Pancreas (tissue), 10 donors: Measurements from ENCODE around the gene MYH6. TPM values are rescaled to one million over a fixed set of nuclear protein-coding genes. Genes with fewer than 3 reads are reported as not detected.
"Not testable (repeated sequence)": the region's sequence is repeated elsewhere in the genome, so short reads cannot be mapped to it uniquely, and the experiment has no call there.

Experiments
- ATAC-seq, 4 donors: fragments of 200-7000 bp; cut with Tn5 transposase; one replicate each; pipeline versions ENCODE4 v1.8.0 to v1.9.1; 2020; ENCODE audit warnings: mild to moderate bottlenecking in 4 of 4, moderate library complexity in 4 of 4
- DNase-seq, 6 donors: peaks; one replicate each; pipeline ENCODE4 v3.0.0-alpha.2; 2020
- FAIRE-seq: peaks from 2 replicates; lab custom pipeline; 2012; peaks lifted over from hg19 to GRCh38; lab: Jason Lieb, UNC
- H3K27ac ChIP-seq, 4 donors: fragments of 200-600 bp; sonication (generic); 1 replicate in 3 of 4; 2 replicates in 1 of 4; pipeline versions ENCODE4 v1.5.0 to v1.8.0; 2020
- H3K27me3 ChIP-seq, 4 donors: fragments of 200-600 bp; one replicate each; pipeline ENCODE4 v1.8.0; 2021
- H3K36me3 ChIP-seq, 3 donors: fragments of 200-600 bp; sonication (generic) in 1 of 3; one replicate each; pipeline versions ENCODE4 v1.5.0 to v1.8.0; 2020 to 2021
- H3K4me1 ChIP-seq, 3 donors: fragments of 200-600 bp; one replicate each; pipeline ENCODE4 v1.8.0; 2021
- H3K4me3 ChIP-seq, 4 donors: fragments of 200-600 bp; sonication (generic) in 2 of 4; one replicate each; pipeline versions ENCODE4 v1.5.0 to v1.8.0; 2020 to 2021
- H3K9me3 ChIP-seq, 4 donors: fragments of 200-600 bp; one replicate each; pipeline ENCODE4 v1.8.0; 2021
- CTCF ChIP-seq, 4 donors: fragments of 200-600 bp; sonication (generic) in 3 of 4; IDR thresholded peaks; one replicate each; pipeline versions ENCODE4 v1.5.0 to v1.8.0; 2021; ENCODE audit warnings: antibody characterized with exemption in 4 of 4
- WGBS, 2 donors: extraction: QIAGEN DNeasy Blood & Tissue Kit; methylation state at CpG; one replicate each; pipeline ENCODE4 v1.1.7; 2013; 5-methylcytosine and 5-hydroxymethylcytosine counted together
- intact Hi-C, 3 donors: fragments of 100-400 bp; cut with DNase I; formaldehyde crosslinking; loops; one replicate each; pipeline versions ENCODE4 v1.11.1 to v1.14.2; 2022
- polyA plus RNA-seq, 2 donors: library from polyadenylated mRNA; stranded (reverse); fragments of 200-250 nt; gene quantifications; one replicate each; pipeline ENCODE4 v1.2.3, GENCODE V29; 2013
- total RNA-seq, 6 donors: library from RNA; stranded (reverse); fragmentation: NEBNext Ultra II Directional in 4 of 6; extraction: Animal tissue kit (Norgen Biotek cat#: 25700) in 4 of 6; gene quantifications; one replicate each; pipeline versions ENCODE4 v1.2.1 to v1.2.4, GENCODE V29; 2021 to 2023
- donor health status: healthy with polysubstance abuse.
- donor health status: DM: no; HTN: no; CAD: no; lungs with moderate emphysema.
- donor health status: DM: no; HTN: no; CAD: no.
- donor health status: control.
- donor health status: control.
- donor health status: Bipolar disorder and iron deficiency.
- donor health status: DM: yes; HTN: yes; CAD: no.
- donor health status: DM: no; HTN: no; CAD: no.
- donor health status: DM: no; HTN: no; CAD: no.
- donor health status: DM: yes; HTN: yes; CAD: no.

MYH6 gene
- total and polyA plus RNA-seq, 8 donors: 0.03 to 0.72 (median 0.11) TPM; not detected in 2

- no peak for TF ChIP-seq CTCF (IDR thresholded peaks at IDR 0.05)
- Histone ChIP-seq H3K27ac (no peak overlapping the region), H3K27me3 (no peaks in the 10 kb centered on the region), H3K36me3 (no peaks in the 10 kb centered on the region), H3K4me3 (no peak overlapping the region), H3K4me1 (peaks cover 0 to 4% (median 0%) of the 10 kb centered on the region in 3 donors), H3K9me3 (no peaks in the 10 kb centered on the region)
- WGBS, 2 donors: 82 to 83% methylated on average over 12 of the region's 12 CpGs
- ATAC-seq (no peak), FAIRE-seq (no peak), DNase-seq (no peak)
- intact Hi-C loops: no loop called here
Observed at GRCh38 chr14:23389396-23389795, 18.7 kb downstream of the MYH6 start.

- H3K27ac ChIP-seq: no peak overlapping the region
- no peaks in the 10 kb centered on the region for H3K27me3 ChIP-seq
- TF ChIP-seq CTCF (IDR thresholded peaks at IDR 0.05): no peak
- no peak for ATAC-seq
- WGBS, 2 donors: 93% methylated on average over 8 of the region's 8 CpGs
- no peak for FAIRE-seq
- no peak for DNase-seq
- H3K4me3 ChIP-seq: no peak overlapping the region
- intact Hi-C loops: no loop called here
- no peaks in the 10 kb centered on the region for H3K36me3 ChIP-seq
- no peaks in the 10 kb centered on the region for H3K9me3 ChIP-seq
- H3K4me1 ChIP-seq: peaks cover 0 to 4% (median 0%) of the 10 kb centered on the region in 3 donors
Observed at GRCh38 chr14:23388996-23389395, 19.1 kb downstream of the MYH6 start.

GRCh38 chr14:23387916-23388882, 19.9 kb downstream of the MYH6 start:
- 83 to 87% methylated on average over 26 of the region's 26 CpGs for WGBS, 2 donors
- Histone ChIP-seq H3K9me3 (no peaks in the 10 kb centered on the region), H3K36me3 (no peaks in the 10 kb centered on the region), H3K4me3 (no peak overlapping the region), H3K27ac (no peak overlapping the region), H3K27me3 (no peaks in the 10 kb centered on the region), H3K4me1 (peaks cover 0 to 4% (median 0%) of the 10 kb centered on the region in 3 donors)
- intact Hi-C loops: no loop called here
- no peak for ATAC-seq
- DNase-seq: peak in 1 of 6 donors; percentile 59
- TF ChIP-seq CTCF (IDR thresholded peaks at IDR 0.05): no peak
- no peak for FAIRE-seq

GRCh38 chr14:23386999-23387398, 21.1 kb downstream of the MYH6 start:
- no peak overlapping the region for H3K4me3 ChIP-seq
- peaks cover 0 to 4% (median 0%) of the 10 kb centered on the region in 3 donors for H3K4me1 ChIP-seq
- ATAC-seq: no peak
- FAIRE-seq: no peak
- DNase-seq: no peak
- no peak for TF ChIP-seq CTCF (IDR thresholded peaks at IDR 0.05)
- no peak overlapping the region for H3K27ac ChIP-seq
- WGBS, 2 donors: 91 to 97% methylated on average over 1 of the region's 1 CpG
- no peaks in the 10 kb centered on the region for H3K36me3 ChIP-seq
- H3K9me3 ChIP-seq: no peaks in the 10 kb centered on the region
- H3K27me3 ChIP-seq: no peaks in the 10 kb centered on the region
- intact Hi-C loops: no loop called here

- H3K4me3 ChIP-seq: peak overlapping the region in 2 of 4 donors; percentile 20 to 33
- H3K36me3 ChIP-seq, intact Hi-C loops, H3K4me1 ChIP-seq, H3K27ac ChIP-seq, H3K27me3 ChIP-seq, DNase-seq, FAIRE-seq, H3K9me3 ChIP-seq: not testable (repeated sequence)
- peak in 2 of 4 donors; percentile 4 to 11 for ATAC-seq
- WGBS, 2 donors: 84 to 87% methylated on average over 16 to 17 of the region's 17 CpGs
Observed at GRCh38 chr14:23386266-23386657, 21.8 kb downstream of the MYH6 start.
